Body of pancreas (tissue), 4 donors: ENCODE data around the gene WNK2. TPM values are rescaled to one million over a fixed set of nuclear protein-coding genes. Genes with fewer than 3 reads are reported as not detected.

ENCODE experiments used
- ATAC-seq: fragments of 150-250 bp; one replicate; pipeline ENCODE4 v1.9.1; 2016
- DNase-seq, 4 donors: peaks; one replicate each; pipeline ENCODE4 v3.0.0-alpha.2; 2019
- H3K27ac ChIP-seq, 4 donors: fragments of 200-600 bp; sonication (generic); 1 replicate in 3 of 4; 2 replicates in 1 of 4; pipeline versions ENCODE4 v1.5.1 to v1.6.1; 2016 to 2019; ENCODE audit warnings: mild to moderate bottlenecking in 1 of 4, mixed read lengths in 1 of 4, moderate library complexity in 1 of 4
- H3K27me3 ChIP-seq, 2 donors: fragments of 200-600 bp; sonication (generic); one replicate each; pipeline ENCODE4 v1.6.0; 2016; ENCODE audit warnings: mild to moderate bottlenecking in 1 of 2
- H3K36me3 ChIP-seq, 2 donors: fragments of 200-600 bp; sonication (generic); replicated peaks in 1 of 2; 2 replicates each; pipeline ENCODE4 v1.5.1; 2016; ENCODE audit warnings: low read depth in 2 of 2; ENCODE audit not compliant: insufficient read depth in 1 of 2
- H3K4me1 ChIP-seq: fragments of 200-600 bp; sonication (generic); one replicate; pipeline ENCODE4 v1.6.0; 2016
- H3K4me3 ChIP-seq, 2 donors: fragments of 200-600 bp; sonication (generic); 1 replicate in 1 of 2; 2 replicates in 1 of 2; pipeline ENCODE4 v1.5.1; 2016 to 2019
- H3K9me3 ChIP-seq, 3 donors: fragments of 200-600 bp; sonication (generic); 1 replicate in 2 of 3; 2 replicates in 1 of 3; pipeline ENCODE4 v1.5.1; 2016
- CTCF ChIP-seq, 7 experiments: fragments of 450-650 bp in 4 of 7; fragments of 200-600 bp in 3 of 7; sonication (generic) in 3 of 7; IDR thresholded peaks; one replicate each; pipeline ENCODE4 v1.5.1; 2016 to 2019; ENCODE audit warnings: antibody characterized with exemption in 7 of 7
- POLR2A ChIP-seq, 3 donors: fragments of 450-650 bp; IDR thresholded peaks; one replicate each; pipeline ENCODE4 v1.6.1; 2016; ENCODE audit warnings: antibody characterized with exemption in 3 of 3, mild to moderate bottlenecking in 2 of 3
- WGBS, 2 donors: methylation state at CpG; one replicate each; pipeline ENCODE4 v1.1.5; 2017; 5-methylcytosine and 5-hydroxymethylcytosine counted together
- intact Hi-C: fragments of 100-400 bp; cut with DNase I; formaldehyde crosslinking; loops from one replicate; pipeline ENCODE4 v1.15.1; 2023
- total RNA-seq, 2 donors: library from RNA; depleted of rRNA; stranded (reverse); fragments of >200 nt; gene quantifications; one replicate each; pipeline ENCODE4 v1.1.0, GENCODE V29; 2016

Gene WNK2
- total RNA-seq, 2 donors from 2014 or later: 85.4 to 173 TPM

GRCh38 chr9:93210974-93211653, 27.2 kb downstream of the WNK2 start:
- no peaks in the 10 kb centered on the region for H3K27me3 ChIP-seq
- intact Hi-C loops: no loop called here
- no peak for ATAC-seq
- DNase-seq: no peak
- H3K9me3 ChIP-seq: no peaks in the 10 kb centered on the region
- no peak overlapping the region for H3K4me3 ChIP-seq
- peak overlapping the region in 1 of 4 donors; percentile 90 for H3K27ac ChIP-seq
- H3K36me3 ChIP-seq: no peaks in the 10 kb centered on the region
- H3K4me1 ChIP-seq: peaks cover 54% of the 10 kb centered on the region
- TF ChIP-seq CTCF (IDR thresholded peaks at IDR 0.05): no peak
- no peak for TF ChIP-seq POLR2A (IDR thresholded peaks at IDR 0.05)

GRCh38 chr9:93211654-93212001, 27.7 kb downstream of the WNK2 start:
- ATAC-seq (no peak), DNase-seq (no peak)
- H3K27me3 ChIP-seq: no peaks in the 10 kb centered on the region
- no peaks in the 10 kb centered on the region for H3K36me3 ChIP-seq
- 91 to 94% methylated on average over 3 of the region's 3 CpGs for WGBS, 2 donors
- intact Hi-C loops: no loop called here
- peaks cover 50% of the 10 kb centered on the region for H3K4me1 ChIP-seq
- TF ChIP-seq CTCF (IDR thresholded peaks at IDR 0.05) (no peak), POLR2A (IDR thresholded peaks at IDR 0.05) (no peak)
- peak overlapping the region in 1 of 4 donors; percentile 20 for H3K27ac ChIP-seq
- H3K4me3 ChIP-seq: no peak overlapping the region
- H3K9me3 ChIP-seq: no peaks in the 10 kb centered on the region

- H3K4me3 ChIP-seq: no peak overlapping the region
- no peaks in the 10 kb centered on the region for H3K27me3 ChIP-seq
- intact Hi-C loops: no loop called here
- 20 to 60% methylated on average over 1 to 5 of the region's 5 CpGs for WGBS, 2 donors
- H3K4me1 ChIP-seq: peaks cover 48% of the 10 kb centered on the region
- DNase-seq: no peak
- H3K36me3 ChIP-seq: no peaks in the 10 kb centered on the region
- no peak for ATAC-seq
- TF ChIP-seq POLR2A (IDR thresholded peaks at IDR 0.05) (no peak), CTCF (IDR thresholded peaks at IDR 0.05) (no peak)
- H3K9me3 ChIP-seq: no peaks in the 10 kb centered on the region
- H3K27ac ChIP-seq: peak overlapping the region in 3 of 4 donors; percentile 10 to 49 (median 20)
These were observed 28.5 kb downstream of the WNK2 start for GRCh38 chr9:93212409-93212808.

GRCh38 chr9:93216073-93216365, 32.1 kb downstream of the WNK2 start:
- no peak for ATAC-seq
- DNase-seq: peak in 1 of 4 donors; percentile 6
- intact Hi-C loops: no loop called here
- Histone ChIP-seq H3K36me3 (no peaks in the 10 kb centered on the region), H3K4me1 (peaks cover 44% of the 10 kb centered on the region), H3K27me3 (no peaks in the 10 kb centered on the region), H3K9me3 (no peaks in the 10 kb centered on the region), H3K27ac (peak overlapping the region in 1 of 4 donors; percentile 87), H3K4me3 (no peak overlapping the region)
- no peak for TF ChIP-seq POLR2A (IDR thresholded peaks at IDR 0.05)
- WGBS, 2 donors: 30 to 41% methylated on average over 1 of the region's 1 CpG

GRCh38 chr9:93217706-93218105, 33.8 kb downstream of the WNK2 start:
- intact Hi-C loops: no loop called here

More at GRCh38 chr9:93217706-93218105, 33.8 kb downstream of the WNK2 start:
- 20 to 37% methylated on average over 1 to 5 of the region's 5 CpGs for WGBS, 2 donors
- no peaks in the 10 kb centered on the region for H3K36me3 ChIP-seq
- DNase-seq (peak; percentile 73 to 94 (median 86)), ATAC-seq (peak; percentile 90)
- peaks cover 46% of the 10 kb centered on the region for H3K4me1 ChIP-seq
- no peak overlapping the region for H3K4me3 ChIP-seq
- no peaks in the 10 kb centered on the region for H3K27me3 ChIP-seq
- TF ChIP-seq CTCF (IDR thresholded peaks at IDR 0.05) (no peak), POLR2A (IDR thresholded peaks at IDR 0.05) (no peak)
- H3K27ac ChIP-seq: peak overlapping the region; percentile 70 to 87 (median 77)
- no peaks in the 10 kb centered on the region for H3K9me3 ChIP-seq
